Peyer's patch (tissue), 4 donors: Measurements from ENCODE around the gene GAN.

ENCODE experiments used
- CTCF ChIP-seq, 6 experiments: fragments of 450-650 bp in 4 of 6; fragments of 200-600 bp in 2 of 6; sonication (generic) in 1 of 6; IDR thresholded peaks; one replicate each; pipeline ENCODE4 v1.5.1; 2017 to 2019; ENCODE audit warnings: antibody characterized with exemption in 6 of 6, mild to moderate bottlenecking in 3 of 6, moderate library complexity in 1 of 6
- POLR2A ChIP-seq, 2 donors: fragments of 450-650 bp; IDR thresholded peaks; one replicate each; pipeline ENCODE4 v1.5.1; 2017; ENCODE audit warnings: antibody characterized with exemption in 2 of 2, mild to moderate bottlenecking in 2 of 2, moderate library complexity in 2 of 2

GRCh38 chr16:81278526-81278925 is 36.2 kb upstream of the GAN start:
- TF ChIP-seq CTCF (IDR thresholded peaks at IDR 0.05): no peak
- TF ChIP-seq POLR2A (IDR thresholded peaks at IDR 0.05): no peak
